Naive B cell (primary cell): ENCODE measurements around the gene TMEM37. TPM values are rescaled to one million over a fixed set of nuclear protein-coding genes. Genes with fewer than 3 reads are reported as not detected.
"Not testable (repeated sequence)": the region's sequence is repeated elsewhere in the genome, so short reads cannot be mapped to it uniquely, and the experiment has no call there.

Source experiments
- ATAC-seq, 2 donors: fragments of 150-1000 bp; cut with Tn5 transposase; 2 replicates each; pipeline ENCODE4 v1.10.0; 2021; ENCODE audit warnings: low read depth in 2 of 2, mild to moderate bottlenecking in 2 of 2, moderate library complexity in 2 of 2
- DNase-seq: peaks from one replicate; pipeline ENCODE4 v3.0.0; 2022
- H3K27ac Mint-ChIP-seq, 6 donors: one replicate each; pipeline ENCODE4 v1.8.0; 2020 to 2022; ENCODE audit warnings: mild to moderate bottlenecking in 6 of 6, mixed read lengths in 6 of 6, moderate library complexity in 5 of 6, inconsistent platforms in 2 of 6
- H3K27me3 Mint-ChIP-seq, 3 donors: one replicate each; pipeline ENCODE4 v1.8.0; 2021 to 2022; ENCODE audit warnings: mixed read lengths in 3 of 3, mild to moderate bottlenecking in 1 of 3
- H3K36me3 Mint-ChIP-seq, 2 donors: one replicate each; pipeline ENCODE4 v1.8.0; 2020 to 2022; ENCODE audit warnings: mixed read lengths in 2 of 2, inconsistent platforms in 1 of 2, mild to moderate bottlenecking in 1 of 2
- H3K4me1 Mint-ChIP-seq, 3 donors: one replicate each; pipeline ENCODE4 v1.8.0; 2020 to 2022; ENCODE audit warnings: mixed read lengths in 3 of 3, inconsistent platforms in 1 of 3, mild to moderate bottlenecking in 1 of 3, moderate library complexity in 1 of 3
- H3K4me3 Mint-ChIP-seq, 8 donors: one replicate each; pipeline ENCODE4 v1.8.0; 2020 to 2022; ENCODE audit warnings: mild to moderate bottlenecking in 8 of 8, mixed read lengths in 8 of 8, moderate library complexity in 8 of 8, inconsistent platforms in 2 of 8
- H3K9me3 Mint-ChIP-seq, 7 donors: one replicate each; pipeline ENCODE4 v1.8.0; 2020 to 2022; ENCODE audit warnings: mixed read lengths in 7 of 7, mild to moderate bottlenecking in 5 of 7, inconsistent platforms in 2 of 7, moderate library complexity in 1 of 7
- polyA plus RNA-seq, 6 donors: library from polyadenylated mRNA; unstranded; fragments of 300-500 nt; fragmentation: Illumina TruSeq; gene quantifications; one replicate each; pipeline ENCODE4 v1.2.3, GENCODE V29; 2021; ENCODE audit warnings: low read depth in 6 of 6

The TMEM37 gene, protein sequence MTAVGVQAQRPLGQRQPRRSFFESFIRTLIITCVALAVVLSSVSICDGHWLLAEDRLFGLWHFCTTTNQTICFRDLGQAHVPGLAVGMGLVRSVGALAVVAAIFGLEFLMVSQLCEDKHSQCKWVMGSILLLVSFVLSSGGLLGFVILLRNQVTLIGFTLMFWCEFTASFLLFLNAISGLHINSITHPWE
- not detected for polyA plus RNA-seq

DNA sequence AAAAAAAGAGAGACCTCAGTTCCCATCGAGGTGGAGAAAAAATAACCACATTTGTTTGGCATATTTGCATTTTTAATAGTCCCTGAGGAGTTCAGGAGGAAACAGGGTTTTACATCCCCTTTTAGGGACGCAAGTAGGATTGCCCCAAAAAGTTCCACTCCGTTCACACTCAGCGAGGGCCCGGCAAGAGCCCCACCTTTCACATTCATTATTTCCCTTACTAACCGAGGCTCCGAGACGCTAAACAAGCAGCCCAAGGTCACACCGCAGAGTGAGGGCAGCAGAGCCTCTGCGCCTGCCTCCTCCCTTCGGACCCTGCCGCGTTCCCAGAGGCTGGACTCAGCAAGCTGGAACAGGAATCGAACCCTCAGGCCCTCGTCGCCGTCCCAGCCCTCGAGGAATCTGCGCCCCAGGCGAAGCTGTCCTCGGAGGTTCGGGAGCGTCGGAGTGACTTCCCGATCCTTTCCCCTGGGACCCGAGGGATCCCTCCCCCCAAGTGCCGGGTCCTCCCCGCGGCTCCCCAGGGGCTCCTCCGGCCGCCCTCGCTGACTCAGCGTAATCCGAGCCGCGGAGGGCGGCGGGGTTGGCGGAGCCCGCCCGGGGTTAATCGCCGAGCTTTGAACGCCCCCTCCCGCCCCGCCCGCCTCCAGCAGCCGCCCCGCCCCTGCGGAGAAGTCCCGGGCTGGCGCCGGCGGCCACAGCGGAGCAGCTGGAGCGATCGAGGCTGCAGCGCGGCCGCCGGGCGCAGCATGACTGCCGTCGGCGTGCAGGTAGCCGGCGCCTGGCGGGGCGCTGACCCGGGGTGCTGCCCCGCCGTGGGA, at the start of gene TMEM37:
Gene TMEM37, plus strand, starts transcription at position 700 of the 821 bp plus-strand sequence. Its CDS starts 50 bp downstream, at position 750.
- peak; percentile 25 for DNase-seq
- peak; percentile 74 to 81 for ATAC-seq

DNA sequence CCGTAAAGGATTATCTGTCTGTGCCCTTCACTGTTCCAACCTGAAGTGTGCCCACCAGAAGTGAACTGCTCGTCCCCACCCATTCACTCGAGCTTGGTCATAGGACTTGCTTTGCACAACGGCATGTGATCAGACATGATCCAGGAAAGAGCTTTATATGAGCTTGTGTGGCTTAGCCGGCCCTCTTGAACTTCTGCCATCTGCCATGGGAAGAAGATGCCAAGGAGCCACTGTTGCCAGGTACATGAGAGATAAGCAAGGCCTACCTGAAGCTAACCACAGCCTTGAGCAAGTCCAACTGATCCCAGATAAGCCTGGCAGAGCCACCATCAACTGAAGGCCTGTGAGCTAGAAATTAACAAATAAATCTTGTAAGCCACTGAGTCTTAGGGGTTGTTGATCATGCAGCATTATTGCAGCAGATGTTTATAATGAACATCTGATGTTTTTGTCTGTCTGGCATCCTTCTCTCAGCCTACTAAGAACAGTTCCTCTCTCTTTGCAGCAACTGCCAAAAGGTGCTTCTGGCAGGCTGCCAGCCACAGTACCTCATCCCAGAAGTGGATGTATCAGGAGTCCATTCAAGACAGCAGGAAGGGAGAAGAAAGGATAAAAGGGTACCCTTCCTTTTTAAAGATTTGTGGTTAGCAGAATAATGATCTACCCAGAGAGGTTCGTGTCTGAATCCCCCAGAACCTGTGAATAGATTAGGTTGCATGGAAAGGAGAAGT, 48.1 kb upstream of the TMEM37 start:
- Mint-ChIP-seq H3K4me1 (peaks cover 6 to 10% (median 6%) of the 10 kb centered on the region in 3 donors), H3K36me3 (no peaks in the 10 kb centered on the region), H3K9me3 (no peaks in the 10 kb centered on the region), H3K27ac (peak overlapping the region in 2 of 6 donors; percentile 3 to 67), H3K27me3 (peaks cover 0 to 10% (median 0%) of the 10 kb centered on the region in 3 donors), H3K4me3 (no peak overlapping the region)
- DNase-seq: no peak
- ATAC-seq: no peak

More for the DNA sequence above, at the start of gene TMEM37:
- Mint-ChIP-seq H3K27me3 (peaks cover 66 to 79% (median 67%) of the 10 kb centered on the region in 3 donors), H3K4me3 (peak within 1 kb of the TSS; percentile 67 to 92 (median 84)), H3K4me1 (peaks cover 4 to 19% (median 11%) of the 10 kb centered on the region in 3 donors), H3K27ac (peak within 1 kb of the TSS in 2 of 6 donors; percentile 59 to 79), H3K9me3 (no peaks in the 10 kb centered on the region), H3K36me3 (no peaks in the 10 kb centered on the region)

DNA sequence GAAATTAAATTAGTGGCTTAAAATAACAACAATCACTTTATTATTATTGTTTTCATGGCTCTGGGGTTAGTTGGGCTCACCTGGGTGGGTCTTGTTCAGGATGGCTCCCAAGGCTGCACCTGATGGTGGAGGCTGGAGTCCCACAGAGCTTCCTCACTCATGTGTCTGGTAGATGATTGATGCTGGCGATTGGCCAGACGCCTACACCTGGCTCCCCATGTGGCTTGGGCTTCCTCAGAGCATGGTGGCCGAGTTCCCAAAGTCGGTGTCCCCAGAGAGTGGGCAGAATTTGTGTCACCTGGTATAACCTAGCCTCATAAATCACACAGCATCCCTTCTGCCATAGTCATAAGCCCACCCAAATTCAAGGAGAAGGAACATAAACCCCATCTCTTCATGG, 46.7 kb upstream of the TMEM37 start:
- H3K4me3 Mint-ChIP-seq: no peak overlapping the region
- no peaks in the 10 kb centered on the region for H3K9me3 Mint-ChIP-seq
- peaks cover 6 to 10% (median 6%) of the 10 kb centered on the region in 3 donors for H3K4me1 Mint-ChIP-seq
- DNase-seq: no peak
- H3K27ac Mint-ChIP-seq: no peak overlapping the region
- no peak for ATAC-seq
- peaks cover 0 to 10% (median 0%) of the 10 kb centered on the region in 3 donors for H3K27me3 Mint-ChIP-seq
- H3K36me3 Mint-ChIP-seq: no peaks in the 10 kb centered on the region

DNA sequence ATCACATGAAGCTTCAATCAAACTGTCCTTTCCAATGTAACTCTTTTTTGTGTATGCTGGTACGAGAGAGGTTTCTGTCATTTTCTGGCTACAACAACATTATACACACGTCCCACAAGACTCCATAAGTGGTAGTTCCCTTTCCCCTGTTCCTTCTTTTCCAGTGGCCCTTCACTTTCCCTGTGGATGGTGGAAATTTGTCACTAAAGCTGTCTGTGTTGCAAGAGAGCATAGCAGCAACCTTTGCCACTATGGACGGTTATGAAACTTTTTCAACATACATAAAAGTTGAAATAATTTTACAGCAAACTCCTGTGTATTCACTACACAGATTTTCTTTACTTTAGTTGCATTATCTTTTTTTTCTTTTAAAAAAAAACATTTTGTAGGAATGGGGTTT, 46.2 kb upstream of the TMEM37 start:
- no peaks in the 10 kb centered on the region for H3K9me3 Mint-ChIP-seq
- H3K27ac Mint-ChIP-seq: no peak overlapping the region
- no peak for DNase-seq
- H3K36me3 Mint-ChIP-seq: no peaks in the 10 kb centered on the region
- H3K27me3 Mint-ChIP-seq: peaks cover 0 to 10% (median 0%) of the 10 kb centered on the region in 3 donors
- ATAC-seq: no peak
- H3K4me3 Mint-ChIP-seq: no peak overlapping the region
- peaks cover 6 to 10% (median 6%) of the 10 kb centered on the region in 3 donors for H3K4me1 Mint-ChIP-seq

DNA sequence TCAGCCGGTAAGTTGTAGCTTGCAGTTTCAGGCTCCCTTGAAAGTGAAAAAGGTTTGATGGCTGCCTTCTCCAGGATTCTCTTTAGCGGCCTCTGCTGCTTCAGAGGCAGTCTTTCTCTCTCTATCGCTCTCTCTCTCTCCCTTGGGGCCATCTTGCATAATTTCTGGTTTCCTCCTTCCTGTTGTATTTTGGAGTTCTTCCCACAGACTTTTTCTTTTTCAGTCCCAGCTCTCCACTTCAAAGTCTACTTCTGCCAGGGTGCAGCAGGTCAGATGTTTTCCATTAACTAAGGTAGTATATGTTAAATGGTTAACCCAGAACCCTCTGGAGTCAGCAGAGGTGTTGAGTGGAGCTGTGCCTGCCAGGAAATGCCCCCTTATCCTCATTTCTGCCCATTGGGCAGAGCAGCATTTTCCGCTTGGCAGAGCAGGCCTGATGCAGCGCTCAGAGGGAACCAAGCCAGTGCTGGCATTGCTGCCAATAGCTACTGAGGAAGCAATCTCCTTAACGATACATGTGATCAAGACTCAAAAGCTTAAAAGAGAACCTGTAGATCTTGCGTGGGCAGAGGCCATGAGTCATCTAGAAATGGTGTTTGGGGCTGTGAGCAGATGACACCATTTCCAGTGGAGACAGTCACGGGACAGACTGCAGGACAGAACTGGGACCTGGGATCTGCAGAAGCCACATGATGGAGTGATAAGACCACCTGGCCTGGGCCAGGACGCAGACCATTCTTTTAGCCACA, 44.1 kb upstream of the TMEM37 start:
- peak overlapping the region in 4 of 6 donors; percentile 3 to 72 (median 52) for H3K27ac Mint-ChIP-seq
- H3K4me1 Mint-ChIP-seq: peaks cover 6 to 10% (median 6%) of the 10 kb centered on the region in 3 donors
- H3K27me3 Mint-ChIP-seq: peaks cover 0 to 10% (median 0%) of the 10 kb centered on the region in 3 donors
- ATAC-seq (peak in 1 of 2 donors; percentile 23), DNase-seq (no peak)
- H3K4me3 Mint-ChIP-seq: peak overlapping the region in 1 of 8 donors; percentile 56
- no peaks in the 10 kb centered on the region for H3K9me3 Mint-ChIP-seq
- H3K36me3 Mint-ChIP-seq: no peaks in the 10 kb centered on the region

DNA sequence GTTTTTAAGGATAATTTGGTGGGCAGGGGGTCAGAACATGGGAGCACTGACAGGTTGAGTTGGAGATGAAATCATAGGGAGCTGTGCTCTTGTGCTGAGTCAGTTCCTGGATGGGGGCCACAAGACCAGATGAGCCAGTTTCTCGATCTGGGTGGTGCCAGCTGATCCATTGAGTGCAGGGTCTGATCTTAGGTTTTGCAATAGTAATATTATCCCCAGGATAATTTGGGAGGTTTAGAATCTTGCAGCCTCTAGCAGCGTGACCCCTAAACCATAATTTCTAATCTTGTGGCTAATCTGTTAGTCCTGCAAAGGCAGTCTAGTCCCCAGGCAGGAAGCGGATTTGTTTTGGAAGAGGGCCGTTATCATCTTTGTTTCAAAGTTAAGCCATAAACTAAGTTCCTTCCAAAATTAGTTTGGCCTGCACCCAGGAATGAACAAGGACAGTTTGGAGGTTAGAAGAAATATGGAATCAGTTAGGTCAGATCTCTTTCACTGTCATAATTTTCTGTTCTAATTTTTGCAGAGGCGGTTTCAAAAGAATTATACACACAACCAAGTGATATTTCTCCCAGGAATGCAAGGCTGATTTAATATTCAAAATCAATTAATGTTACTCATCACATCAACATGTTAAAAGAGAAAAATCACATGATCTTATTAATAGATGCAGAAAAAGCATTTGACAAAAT, 41.9 kb upstream of the TMEM37 start:
- no peak overlapping the region for H3K4me3 Mint-ChIP-seq
- peaks cover 6 to 10% (median 6%) of the 10 kb centered on the region in 3 donors for H3K4me1 Mint-ChIP-seq
- H3K27ac Mint-ChIP-seq: no peak overlapping the region
- no peaks in the 10 kb centered on the region for H3K27me3 Mint-ChIP-seq
- no peaks in the 10 kb centered on the region for H3K36me3 Mint-ChIP-seq
- no peaks in the 10 kb centered on the region for H3K9me3 Mint-ChIP-seq
- ATAC-seq (no peak), DNase-seq (no peak)

DNA sequence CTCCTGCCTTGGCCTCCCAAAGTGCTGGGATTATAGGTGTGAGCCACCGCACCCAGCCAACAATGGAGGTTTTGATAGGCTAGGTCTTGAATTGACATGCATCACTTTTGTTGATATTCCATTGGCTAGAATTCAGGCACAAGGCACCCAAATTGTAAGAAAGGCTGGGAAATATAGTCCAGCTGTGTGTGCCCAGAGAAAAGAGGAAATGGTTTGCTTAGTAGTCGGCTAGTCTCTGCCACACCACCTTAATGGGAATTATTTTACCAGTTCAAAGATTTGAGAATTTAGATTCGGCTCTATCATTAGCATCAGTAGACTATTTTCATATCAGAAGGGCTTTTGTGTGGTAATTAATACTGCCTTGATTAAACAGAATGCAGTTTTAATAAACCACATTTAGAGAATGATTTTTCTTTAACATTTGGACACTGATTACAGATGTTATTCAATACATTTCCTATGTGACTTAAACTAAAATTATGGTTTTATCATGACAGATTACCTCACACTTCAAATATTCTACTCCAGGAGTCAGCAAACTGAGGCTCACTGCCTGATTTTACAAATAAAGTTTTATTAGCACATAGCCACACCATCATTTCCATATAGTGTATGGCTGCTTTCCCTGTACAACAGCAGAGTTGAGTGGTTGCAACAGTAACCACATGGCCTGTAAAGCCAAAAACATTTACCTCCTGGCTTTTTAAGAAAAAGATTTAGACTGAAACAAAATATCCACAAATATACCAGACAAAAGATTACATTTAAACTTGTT, 37.5 kb upstream of the TMEM37 start:
- Mint-ChIP-seq H3K4me3 (no peak overlapping the region), H3K27me3 (peaks cover 3 to 11% (median 10%) of the 10 kb centered on the region in 3 donors)

DNA sequence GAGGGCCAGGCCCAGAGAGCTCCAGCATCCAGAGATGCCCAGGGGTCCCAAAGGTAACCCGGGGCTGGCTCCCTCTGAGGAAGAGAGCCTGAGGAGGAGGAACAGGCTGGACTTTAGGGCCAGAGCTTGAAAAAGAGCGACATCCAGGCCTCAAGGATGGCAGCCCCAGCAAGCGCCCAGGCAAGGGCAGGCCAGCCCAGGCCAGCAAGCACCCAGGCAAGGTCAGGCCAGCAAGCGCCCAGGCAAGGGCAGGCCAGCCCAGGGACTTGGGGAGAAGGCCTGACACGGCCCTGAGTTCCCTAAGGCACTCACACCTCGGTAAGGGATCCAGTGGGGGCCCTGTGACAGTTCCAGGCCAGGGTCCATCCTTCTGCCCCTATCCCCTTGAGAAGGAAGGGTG, 34.5 kb upstream of the TMEM37 start:
- no peaks in the 10 kb centered on the region for H3K9me3 Mint-ChIP-seq
- H3K4me3 Mint-ChIP-seq: no peak overlapping the region
- H3K27me3 Mint-ChIP-seq: peaks cover 7 to 17% (median 16%) of the 10 kb centered on the region in 3 donors
- peaks cover 0 to 5% (median 3%) of the 10 kb centered on the region in 3 donors for H3K4me1 Mint-ChIP-seq
- H3K27ac Mint-ChIP-seq: no peak overlapping the region
- no peaks in the 10 kb centered on the region for H3K36me3 Mint-ChIP-seq
- no peak for ATAC-seq
- DNase-seq: no peak

More for the DNA sequence above, 37.5 kb upstream of the TMEM37 start:
- no peak for ATAC-seq
- Mint-ChIP-seq H3K27ac (peak overlapping the region in 1 of 6 donors; percentile 24), H3K4me1 (peaks cover 0 to 5% (median 3%) of the 10 kb centered on the region in 3 donors), H3K36me3 (no peaks in the 10 kb centered on the region), H3K9me3 (no peaks in the 10 kb centered on the region)
- no peak for DNase-seq

DNA sequence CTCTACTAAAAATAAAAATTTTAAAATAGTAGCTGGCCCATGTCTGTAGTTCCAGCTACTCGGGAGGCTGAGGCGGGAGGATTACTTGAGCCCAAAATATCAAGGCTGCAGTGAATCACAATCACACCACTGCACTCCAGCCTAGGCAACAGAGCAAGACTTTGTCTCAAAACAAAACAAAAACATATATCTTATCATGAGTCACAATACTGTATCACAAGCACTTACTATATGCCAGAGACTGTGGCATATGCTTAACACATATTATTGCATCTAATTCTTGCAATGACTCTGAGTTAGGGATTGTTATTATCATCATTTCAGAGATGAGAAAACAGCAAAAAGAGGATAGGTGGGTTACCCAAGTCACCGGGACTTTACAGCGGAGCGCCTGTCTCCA, 29.5 kb upstream of the TMEM37 start:
- ATAC-seq: no peak

DNA sequence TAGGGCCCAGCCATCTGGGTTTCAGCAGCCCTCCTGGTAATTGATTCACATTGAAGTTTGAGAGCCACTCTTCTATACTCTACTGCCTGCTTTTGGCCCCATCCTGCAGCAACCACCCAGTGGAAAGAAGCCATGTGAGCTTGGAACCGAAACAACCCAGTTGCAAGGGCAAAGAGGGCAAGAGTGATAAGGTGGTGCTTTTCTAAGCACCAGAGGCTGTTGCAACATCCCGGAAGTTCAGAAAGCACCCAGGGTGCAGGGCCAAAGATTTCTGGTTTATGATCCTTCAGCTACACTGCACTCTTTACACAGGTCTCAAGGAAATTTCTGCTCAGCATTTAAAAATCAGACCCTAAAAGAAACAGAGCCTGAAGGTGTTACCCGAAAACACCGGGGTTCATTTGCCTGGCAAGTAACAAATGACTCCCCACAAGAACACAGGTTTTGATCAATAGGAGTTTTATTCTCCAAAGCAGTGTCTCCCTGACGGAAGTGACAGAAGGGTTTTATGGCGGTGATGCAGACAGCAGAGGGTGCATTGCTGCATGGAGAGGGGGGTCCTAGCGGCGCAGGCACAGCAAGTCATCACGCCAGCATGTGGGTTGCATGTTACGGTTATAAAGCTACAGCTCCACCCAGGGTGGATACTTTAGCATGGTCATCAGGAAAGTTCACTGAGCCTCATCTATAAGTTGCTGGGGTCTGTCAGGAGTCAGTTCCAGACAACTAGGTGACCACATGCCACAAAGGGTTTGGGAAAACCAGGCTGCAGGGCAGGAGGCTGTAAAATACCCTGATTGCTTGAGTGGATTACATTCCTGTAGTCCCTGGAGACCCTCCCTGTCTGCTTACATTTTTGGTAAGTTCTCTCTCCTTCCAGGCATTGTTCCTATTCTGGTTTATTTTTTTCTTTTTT, 28.8 kb upstream of the TMEM37 start:
- H3K9me3 Mint-ChIP-seq: peaks cover 0 to 3% (median 0%) of the 10 kb centered on the region in 7 donors
- H3K27me3 Mint-ChIP-seq: peaks cover 12 to 33% (median 25%) of the 10 kb centered on the region in 3 donors
- ATAC-seq: no peak
- no peak overlapping the region for H3K27ac Mint-ChIP-seq
- H3K36me3 Mint-ChIP-seq: no peaks in the 10 kb centered on the region
- DNase-seq: no peak
- H3K4me3 Mint-ChIP-seq: no peak overlapping the region
- peaks cover 0 to 7% (median 5%) of the 10 kb centered on the region in 3 donors for H3K4me1 Mint-ChIP-seq

More for the DNA sequence above, 29.5 kb upstream of the TMEM37 start:
- Mint-ChIP-seq H3K4me3 (no peak overlapping the region), H3K4me1 (peaks cover 0 to 5% (median 3%) of the 10 kb centered on the region in 3 donors), H3K9me3 (peaks cover 0 to 3% (median 0%) of the 10 kb centered on the region in 7 donors), H3K27ac (no peak overlapping the region), H3K27me3 (peaks cover 7 to 26% (median 17%) of the 10 kb centered on the region in 3 donors), H3K36me3 (no peaks in the 10 kb centered on the region)
- DNase-seq: no peak

DNA sequence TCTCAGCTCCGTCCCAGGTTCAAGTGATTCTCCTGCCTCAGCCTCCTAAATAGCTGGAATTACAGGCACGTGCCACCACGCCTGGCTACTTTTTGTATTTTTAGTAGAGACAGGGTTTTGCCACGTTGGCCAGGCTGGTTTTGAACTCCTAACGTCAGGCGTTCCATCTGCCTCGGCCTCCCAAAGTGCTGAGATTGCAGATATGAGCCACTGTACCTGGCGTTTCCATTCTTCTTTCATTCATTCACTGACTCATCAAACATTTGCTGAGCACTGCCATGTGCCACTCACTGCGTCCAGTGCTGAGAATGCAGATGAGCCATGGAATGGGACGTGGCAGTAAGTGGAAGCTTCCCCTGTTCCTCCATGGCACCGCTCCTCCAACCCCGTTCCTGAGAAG, 28.0 kb upstream of the TMEM37 start:
- peak overlapping the region in 1 of 8 donors; percentile 47 for H3K4me3 Mint-ChIP-seq

More for the DNA sequence above, 28.0 kb upstream of the TMEM37 start:
- H3K9me3 Mint-ChIP-seq, ATAC-seq, H3K27ac Mint-ChIP-seq, DNase-seq, H3K4me1 Mint-ChIP-seq, H3K36me3 Mint-ChIP-seq: not testable (repeated sequence)
- H3K27me3 Mint-ChIP-seq: peaks cover 12 to 27% (median 20%) of the 10 kb centered on the region in 3 donors
